Measurements from ENCODE around the gene FDXR. TPM values are rescaled to one million over a fixed set of nuclear protein-coding genes. Genes with fewer than 3 reads are reported as not detected.

Gene FDXR
- total RNA-seq, 4 donors from 2014 or later, result 2.1 to 6.0 (median 3.2) TPM

- in situ Hi-C loops (cut with MboI; ENCODE audit: low sequenced_read_pairs in 4 of 4), result no loop called here
These were observed 52.9 kb downstream of the FDXR start for GRCh38 chr17:74819801-74820436.

DNA sequence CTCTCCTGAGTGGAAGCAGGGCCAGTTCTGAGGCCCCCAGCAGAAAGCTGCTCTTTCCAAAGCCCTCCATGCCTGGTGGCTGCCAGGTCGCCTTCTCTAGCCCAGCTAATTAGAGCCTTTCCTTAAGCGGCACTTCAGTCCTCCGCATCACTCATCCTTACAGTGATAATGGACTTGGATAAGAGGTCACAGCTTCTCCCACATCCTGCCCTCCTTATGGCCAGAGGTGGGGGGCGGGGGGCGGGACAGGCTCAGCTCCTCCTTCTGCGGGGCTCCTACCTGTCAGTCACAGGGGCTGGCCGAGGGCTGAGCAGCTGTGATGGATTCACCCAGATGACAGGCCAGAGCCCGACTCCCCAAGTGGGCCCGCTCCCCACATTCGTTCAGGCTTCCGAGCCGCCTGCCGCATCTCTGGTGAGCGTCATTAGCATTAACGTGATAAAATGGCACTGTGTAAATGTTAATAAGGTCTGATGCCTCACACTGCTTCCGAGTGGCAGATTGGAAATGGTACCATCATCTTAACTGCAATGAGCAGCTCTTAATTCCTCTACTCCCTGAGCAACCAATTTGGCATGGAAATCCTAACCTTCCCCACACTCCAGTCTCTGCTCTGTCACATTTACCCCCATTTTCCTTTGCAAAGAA is 54.4 kb downstream of the FDXR start:
- ATAC-seq, result no peak
- H3K27me3 ChIP-seq, result no peaks in the 10 kb centered on the region
- TF ChIP-seq CTCF (IDR thresholded peaks at IDR 0.05 in 4 of 5, conservative IDR thresholded peaks at IDR 0.05 in 1 of 5) (no peak), POLR2A (IDR thresholded peaks at IDR 0.05) (no peak)

More at GRCh38 chr17:74819801-74820436, 52.9 kb downstream of the FDXR start:
- H3K27me3 ChIP-seq, result no peaks in the 10 kb centered on the region
- DNase-seq (no peak), ATAC-seq (no peak)
- no peak overlapping the region for H3K27ac ChIP-seq
- no peaks in the 10 kb centered on the region for H3K4me1 ChIP-seq
- H3K9me3 ChIP-seq, result no peaks in the 10 kb centered on the region
- peaks cover 0 to 12% of the 10 kb centered on the region in 2 donors for H3K36me3 ChIP-seq
- H3K4me3 ChIP-seq, result no peak overlapping the region
- TF ChIP-seq POLR2A (IDR thresholded peaks at IDR 0.05), result no peak
- TF ChIP-seq CTCF (IDR thresholded peaks at IDR 0.05 in 4 of 5, conservative IDR thresholded peaks at IDR 0.05 in 1 of 5), result no peak
- intact Hi-C loops (cut with DNase I; ENCODE audit: low total_unique reads), result no loop called here

DNA sequence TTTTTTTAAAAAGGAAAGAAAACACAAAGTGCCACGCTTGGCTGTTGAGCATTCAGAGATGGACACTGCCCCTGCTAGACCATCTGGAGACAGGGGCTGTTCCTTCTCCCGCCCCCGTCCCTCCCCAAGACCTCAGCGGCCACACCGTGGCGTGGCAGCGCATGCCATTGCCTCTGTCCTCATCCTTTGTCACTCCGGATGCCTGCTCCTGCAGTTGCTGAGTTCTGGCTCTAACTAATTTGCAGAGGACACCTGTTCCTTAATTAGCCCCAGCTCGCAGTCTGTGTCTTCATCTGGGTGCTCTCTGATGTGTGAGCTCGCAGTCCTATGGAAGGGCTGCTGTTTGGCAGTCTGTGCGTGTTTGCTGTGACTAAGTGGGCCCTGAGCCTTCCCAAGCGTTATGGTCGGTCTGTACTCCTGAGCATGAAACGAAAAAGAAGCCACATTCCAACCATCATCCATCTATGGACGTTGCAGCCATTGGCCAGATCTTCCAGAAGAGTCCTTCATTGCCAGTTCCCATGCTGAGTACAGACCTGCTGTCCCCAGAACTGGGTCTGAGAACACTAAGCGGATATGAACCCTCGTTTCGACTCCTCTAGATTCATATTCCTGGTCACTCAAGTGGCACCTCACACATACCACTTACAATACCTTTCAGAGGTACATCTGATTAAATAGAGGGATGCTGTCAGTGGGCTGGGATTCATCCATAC is 55.7 kb downstream of the FDXR start:
- H3K4me1 ChIP-seq, result no peaks in the 10 kb centered on the region
- no peaks in the 10 kb centered on the region for H3K9me3 ChIP-seq
- ATAC-seq, result no peak
- no peak overlapping the region for H3K27ac ChIP-seq
- no peaks in the 10 kb centered on the region for H3K27me3 ChIP-seq
- no peak overlapping the region for H3K4me3 ChIP-seq
- in situ Hi-C loops (cut with MboI; ENCODE audit: low sequenced_read_pairs in 4 of 4) (no loop called here), intact Hi-C loops (cut with DNase I; ENCODE audit: low total_unique reads) (no loop called here)
- TF ChIP-seq POLR2A (IDR thresholded peaks at IDR 0.05) (no peak), CTCF (IDR thresholded peaks at IDR 0.05 in 4 of 5, conservative IDR thresholded peaks at IDR 0.05 in 1 of 5) (no peak)
- no peak for DNase-seq
- peaks cover 0 to 12% of the 10 kb centered on the region in 2 donors for H3K36me3 ChIP-seq

More for the DNA sequence above, 54.4 kb downstream of the FDXR start:
- no peak for DNase-seq
- Histone ChIP-seq H3K27ac (no peak overlapping the region), H3K4me1 (no peaks in the 10 kb centered on the region), H3K36me3 (peaks cover 0 to 12% of the 10 kb centered on the region in 2 donors), H3K4me3 (no peak overlapping the region), H3K9me3 (no peaks in the 10 kb centered on the region)
- intact Hi-C loops (cut with DNase I; ENCODE audit: low total_unique reads) (no loop called here), in situ Hi-C loops (cut with MboI; ENCODE audit: low sequenced_read_pairs in 4 of 4) (no loop called here)

DNA sequence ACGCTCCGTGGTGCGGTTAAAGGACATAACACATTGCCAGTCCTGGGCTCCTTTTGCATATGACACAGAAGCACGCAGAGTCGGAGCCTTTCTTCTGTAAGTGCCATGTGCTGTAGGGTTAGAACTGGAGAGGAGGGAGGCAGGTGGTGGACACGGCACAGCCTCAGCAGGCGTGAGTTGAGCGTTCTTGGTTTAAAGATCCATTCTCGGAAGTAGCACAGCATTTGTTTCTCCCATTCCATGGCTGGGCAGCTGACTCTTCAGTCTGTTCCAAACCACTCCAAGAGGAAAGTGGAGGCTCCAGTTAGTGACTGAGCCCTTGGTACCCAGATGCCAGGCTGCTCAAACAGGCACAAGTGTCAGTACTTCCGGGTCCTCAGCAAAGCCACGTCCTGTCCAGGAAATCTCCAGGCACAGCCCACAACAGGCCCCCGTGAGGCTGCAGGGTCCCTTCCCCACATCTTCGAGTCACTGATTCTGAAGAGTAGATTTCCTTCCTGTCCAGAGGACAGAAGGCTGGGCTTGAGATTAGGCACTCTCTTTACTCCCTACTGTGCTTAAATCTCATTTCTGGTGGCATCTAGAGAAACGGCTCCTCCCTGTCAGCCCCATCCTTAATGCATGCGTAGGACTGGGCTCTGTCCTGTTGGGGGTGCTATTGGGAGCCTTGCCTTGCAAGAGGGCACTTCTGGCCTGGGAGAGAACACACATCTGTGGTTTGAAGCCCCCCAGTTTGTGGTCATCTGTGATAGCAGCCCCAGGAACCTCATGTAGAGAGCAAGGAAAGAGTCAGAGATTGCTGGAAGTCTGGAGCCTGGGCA is 57.0 kb downstream of the FDXR start:
- intact Hi-C loops (cut with DNase I; ENCODE audit: low total_unique reads) (no loop called here), in situ Hi-C loops (cut with MboI; ENCODE audit: low sequenced_read_pairs in 4 of 4) (no loop called here)
- H3K27me3 ChIP-seq, result no peaks in the 10 kb centered on the region
- DNase-seq (no peak), ATAC-seq (no peak)
- peaks cover 0 to 11% of the 10 kb centered on the region in 2 donors for H3K36me3 ChIP-seq
- no peak overlapping the region for H3K27ac ChIP-seq
- no peak for TF ChIP-seq CTCF (IDR thresholded peaks at IDR 0.05 in 4 of 5, conservative IDR thresholded peaks at IDR 0.05 in 1 of 5)
- no peak for TF ChIP-seq POLR2A (IDR thresholded peaks at IDR 0.05)
- no peaks in the 10 kb centered on the region for H3K4me1 ChIP-seq
- no peaks in the 10 kb centered on the region for H3K9me3 ChIP-seq
- H3K4me3 ChIP-seq, result no peak overlapping the region

Data from gastrocnemius medialis (tissue), 4 donors.